T47D (cell line): ENCODE results near the gene ZDHHC7.
"Not testable (repeated sequence)": the region's sequence is repeated elsewhere in the genome, so short reads cannot be mapped to it uniquely, and the experiment has no call there.

Source experiments
- DNase-seq, 2 experiments: peaks; one replicate each; pipeline versions ENCODE4 v3.0.0 to v3.0.0-alpha.2; 2011 to 2012; ENCODE audit warnings: low read depth in 1 of 2, low spot score in 1 of 2
- JUND ChIP-seq: IDR thresholded peaks from 2 replicates; pipeline ENCODE4 v1.6.1; 2012; ENCODE audit warnings: low read depth
- in situ Hi-C: cut with HindIII; loops from 2 replicates; pipeline ENCODE4 v1.10.0; 2016; ENCODE audit warnings: low sequenced_read_pairs, low pct_unique_long_range_greater_than_20kb

Gene ZDHHC7

DNA sequence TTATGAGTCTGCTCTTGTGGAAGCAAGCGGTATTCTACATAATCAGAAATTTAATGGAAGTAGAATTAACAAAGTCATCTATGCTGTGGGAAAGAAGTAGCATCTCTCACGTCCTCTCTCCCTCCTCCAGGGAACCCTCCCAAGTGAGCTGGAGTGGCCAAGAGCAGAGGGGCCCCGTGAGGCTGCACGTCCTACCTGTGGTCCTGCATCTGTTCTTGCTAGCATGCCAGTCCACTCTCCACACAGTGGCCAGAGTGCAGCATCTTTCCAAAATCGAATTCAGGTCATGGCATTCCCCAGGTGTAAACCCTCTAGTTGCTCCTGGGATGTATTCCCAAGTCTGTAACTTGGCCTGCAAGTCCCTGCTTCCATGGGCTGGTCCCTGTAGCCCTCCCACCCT, 26.4 kb upstream of the ZDHHC7 start:
- TF ChIP-seq JUND = no peak
- no peak for DNase-seq
- in situ Hi-C loops = no loop called here

DNA sequence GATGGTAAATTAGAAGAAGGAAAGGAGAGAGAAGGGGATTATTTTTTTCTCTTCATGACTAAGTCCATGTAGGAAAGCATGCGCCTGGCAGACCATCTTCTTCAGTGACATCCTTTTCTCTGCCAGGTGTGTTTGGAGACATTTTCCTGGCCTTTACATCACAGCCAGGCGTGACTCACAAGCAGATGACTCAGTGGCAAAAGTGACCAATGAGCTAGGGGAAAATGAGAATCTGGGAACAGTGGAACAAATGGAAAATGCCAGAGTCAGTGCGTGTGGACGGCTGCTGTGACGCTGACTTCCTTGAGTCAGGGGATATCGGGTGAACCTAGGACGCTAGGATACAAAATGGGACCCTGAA, 25.7 kb upstream of the ZDHHC7 start:
- TF ChIP-seq JUND = no peak
- in situ Hi-C loops = no loop called here
- DNase-seq = no peak

DNA sequence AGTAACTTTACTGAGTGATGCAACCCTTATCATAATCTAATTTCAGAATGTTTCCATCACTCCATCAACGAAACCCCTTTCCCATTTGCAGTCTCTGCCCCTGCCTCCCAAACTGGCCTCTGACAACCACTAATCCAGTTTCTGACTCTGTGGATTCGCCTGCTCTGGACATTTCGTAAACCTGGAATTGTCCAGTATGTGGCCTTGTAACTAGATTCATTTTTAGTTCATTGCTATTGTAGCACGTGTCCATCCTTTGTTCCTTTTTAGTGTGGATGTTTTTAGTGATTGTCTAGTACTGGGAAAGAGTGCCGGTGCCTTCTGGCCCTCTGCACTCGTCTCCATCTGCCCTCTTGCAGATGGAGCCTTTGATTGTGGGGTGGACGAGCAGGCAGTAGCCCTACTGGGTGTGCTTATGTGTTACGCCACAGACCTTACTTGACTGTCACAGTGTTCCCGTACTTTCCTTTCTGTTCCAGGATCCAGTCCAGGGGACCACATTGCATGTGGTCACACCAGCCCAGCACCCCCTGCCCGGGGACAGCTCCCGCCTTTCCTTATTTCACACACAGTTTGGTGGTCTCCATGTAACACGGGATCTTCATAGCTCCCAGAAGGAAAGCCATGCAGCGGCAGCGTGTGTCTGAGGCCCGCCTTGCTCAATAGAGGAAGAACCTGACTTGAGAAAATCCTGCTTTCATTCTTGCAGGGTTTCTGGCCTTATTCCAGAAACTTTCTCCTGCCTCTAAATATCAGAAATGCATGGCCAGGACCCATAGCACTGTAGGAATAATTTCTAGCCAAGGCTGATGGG, 25.1 kb upstream of the ZDHHC7 start:
- no peak for TF ChIP-seq JUND
- no peak for DNase-seq
- in situ Hi-C loops = no loop called here

DNA sequence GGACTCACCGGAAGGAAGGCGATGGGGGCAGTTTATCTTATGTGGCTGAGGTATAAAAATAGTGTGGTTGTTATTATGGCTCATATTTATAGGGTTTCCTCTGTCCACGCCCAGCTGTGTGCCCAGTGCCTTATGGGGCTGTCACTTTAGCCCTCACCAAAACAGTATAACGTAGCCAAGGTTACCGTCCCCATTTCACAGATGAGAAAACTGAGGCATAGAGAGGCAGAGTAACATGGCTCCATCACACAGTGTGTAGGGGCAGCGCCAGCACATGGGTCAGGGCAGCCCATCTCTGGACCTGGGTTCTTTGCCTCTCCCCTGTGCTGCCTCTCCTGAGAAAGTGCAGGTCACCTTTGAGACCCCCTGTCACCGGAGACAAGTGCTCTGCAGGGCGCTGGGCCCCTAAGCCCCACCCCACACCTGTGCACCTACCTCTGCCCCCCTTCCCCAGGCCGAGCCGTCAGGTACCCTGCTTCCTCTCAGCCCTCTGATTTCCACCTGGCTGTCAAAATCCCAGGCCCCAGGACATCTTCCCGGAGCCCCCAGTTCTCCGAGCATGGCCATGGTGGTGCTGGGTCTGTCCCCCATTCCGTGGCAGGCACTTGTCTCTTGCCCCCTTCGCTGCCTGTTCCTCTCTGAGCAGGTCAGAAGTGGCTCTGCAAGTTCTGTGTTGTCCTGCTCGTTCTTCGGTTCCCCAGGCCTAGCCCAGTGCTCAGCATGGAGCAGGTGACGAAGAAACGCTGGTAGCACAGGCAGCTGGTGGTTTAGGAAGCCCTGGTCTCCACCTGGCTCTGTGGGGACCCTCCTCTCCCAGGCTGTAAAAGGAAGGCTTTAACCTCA, 23.5 kb upstream of the ZDHHC7 start:
- TF ChIP-seq JUND = no peak
- DNase-seq = no peak
- in situ Hi-C loops = no loop called here

DNA sequence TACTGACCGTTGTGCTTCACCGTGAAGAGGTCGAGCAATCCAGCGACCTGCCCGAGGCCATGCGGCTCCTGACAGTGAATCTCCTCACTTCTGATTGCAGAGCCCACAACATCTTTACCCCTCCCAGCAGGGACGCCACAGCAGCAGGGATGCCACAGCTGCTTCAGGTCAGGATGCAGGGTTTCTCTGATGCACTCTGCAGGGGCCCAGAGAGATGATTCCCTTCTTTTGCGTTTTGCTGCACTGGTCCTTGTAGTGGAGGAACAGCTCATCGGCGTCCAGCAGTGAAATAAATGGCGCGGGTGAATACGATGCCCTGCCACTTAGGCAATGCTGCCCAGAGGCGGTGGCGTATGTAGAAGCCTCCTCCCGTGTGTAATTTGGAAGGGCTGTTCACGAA, 21.8 kb upstream of the ZDHHC7 start:
- no peak for TF ChIP-seq JUND
- no peak for DNase-seq
- in situ Hi-C loops = no loop called here

DNA sequence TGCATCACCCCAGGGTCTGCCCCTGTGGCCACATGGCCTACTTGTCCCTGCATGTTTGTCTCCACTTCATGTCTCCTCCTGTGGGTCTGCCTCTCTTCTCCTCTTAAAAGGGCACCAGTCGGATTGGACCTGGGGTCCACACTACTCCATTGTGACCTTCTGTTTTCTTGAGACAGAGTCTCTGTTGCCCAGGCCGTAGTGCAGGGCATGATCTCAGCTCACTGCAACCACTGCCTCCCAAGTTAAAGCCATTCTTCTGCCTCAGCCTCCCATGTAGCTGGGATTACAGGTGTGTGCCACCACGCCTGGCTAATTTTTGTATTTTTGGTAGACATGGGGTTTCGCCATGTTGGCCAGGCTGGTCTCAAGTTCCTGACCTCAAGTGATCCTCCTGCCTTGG, 20.9 kb upstream of the ZDHHC7 start:
- in situ Hi-C loops, DNase-seq: not testable (repeated sequence)

DNA sequence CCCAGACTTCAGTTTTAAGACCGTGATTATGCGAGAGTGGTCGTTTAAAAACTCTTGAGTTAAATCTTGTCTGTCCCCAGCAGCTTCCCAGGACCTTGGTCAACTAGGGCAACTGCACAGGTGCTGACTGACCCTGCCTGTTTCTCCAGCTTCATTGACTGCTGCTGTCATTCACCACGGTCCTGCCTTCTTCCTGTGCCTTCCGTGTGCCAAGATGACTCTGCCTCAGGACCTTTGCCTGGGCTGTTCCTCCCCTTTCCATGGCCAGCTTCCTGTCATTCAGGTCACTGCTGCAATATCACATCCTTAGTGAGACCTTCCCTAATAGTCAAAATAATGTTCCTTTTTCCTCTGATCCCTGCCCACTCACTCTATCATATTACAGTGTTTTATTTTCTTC, 20.1 kb upstream of the ZDHHC7 start:
- no peak for TF ChIP-seq JUND
- peak in 1 of 2 experiments; percentile 81 for DNase-seq
- in situ Hi-C loops = no loop called here

DNA sequence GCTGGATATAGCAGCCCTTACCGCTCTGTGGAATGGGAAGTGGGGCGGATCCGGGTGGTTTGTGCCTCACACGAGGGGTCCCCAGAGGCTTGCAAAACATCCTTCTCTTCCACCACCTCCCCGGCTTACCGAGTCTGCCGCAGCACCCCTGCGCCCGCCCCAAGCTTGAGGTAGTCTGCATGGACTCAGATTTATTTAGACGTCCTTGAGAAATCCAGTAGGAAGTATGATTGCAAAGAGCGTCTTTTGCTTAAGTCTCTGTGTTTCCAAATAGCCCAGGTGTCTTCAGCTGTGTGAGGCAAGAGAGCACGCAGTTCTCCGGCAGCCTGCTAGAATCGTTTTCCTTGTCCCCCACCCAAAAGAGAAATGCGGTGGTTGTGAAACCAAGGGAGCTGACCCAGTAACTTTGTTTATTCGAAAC, 18.7 kb upstream of the ZDHHC7 start:
- in situ Hi-C loops = no loop called here
- DNase-seq = no peak

DNA sequence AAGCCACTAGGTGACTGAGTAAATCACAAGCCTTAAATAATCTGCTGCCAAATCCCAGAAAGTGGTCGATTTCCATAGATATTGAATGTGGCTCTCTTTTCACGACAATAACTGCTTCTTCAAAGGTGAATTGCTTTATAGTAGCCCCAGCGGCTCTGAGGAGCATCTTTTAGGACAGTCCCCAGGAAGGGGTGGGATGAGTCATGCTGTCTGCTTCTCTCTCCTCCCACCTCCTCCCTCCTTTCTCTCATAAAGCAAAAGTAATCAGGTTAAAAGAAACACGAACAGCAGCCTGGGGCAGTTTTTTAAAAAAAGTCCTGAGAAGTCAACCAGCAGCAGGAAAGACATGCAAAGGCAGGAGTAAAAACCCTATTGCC, 18.1 kb upstream of the ZDHHC7 start:
- in situ Hi-C loops = no loop called here
- DNase-seq = peak in 1 of 2 experiments; percentile 63
- TF ChIP-seq JUND = no peak

More for the DNA sequence above, 18.7 kb upstream of the ZDHHC7 start:
- TF ChIP-seq JUND = no peak

DNA sequence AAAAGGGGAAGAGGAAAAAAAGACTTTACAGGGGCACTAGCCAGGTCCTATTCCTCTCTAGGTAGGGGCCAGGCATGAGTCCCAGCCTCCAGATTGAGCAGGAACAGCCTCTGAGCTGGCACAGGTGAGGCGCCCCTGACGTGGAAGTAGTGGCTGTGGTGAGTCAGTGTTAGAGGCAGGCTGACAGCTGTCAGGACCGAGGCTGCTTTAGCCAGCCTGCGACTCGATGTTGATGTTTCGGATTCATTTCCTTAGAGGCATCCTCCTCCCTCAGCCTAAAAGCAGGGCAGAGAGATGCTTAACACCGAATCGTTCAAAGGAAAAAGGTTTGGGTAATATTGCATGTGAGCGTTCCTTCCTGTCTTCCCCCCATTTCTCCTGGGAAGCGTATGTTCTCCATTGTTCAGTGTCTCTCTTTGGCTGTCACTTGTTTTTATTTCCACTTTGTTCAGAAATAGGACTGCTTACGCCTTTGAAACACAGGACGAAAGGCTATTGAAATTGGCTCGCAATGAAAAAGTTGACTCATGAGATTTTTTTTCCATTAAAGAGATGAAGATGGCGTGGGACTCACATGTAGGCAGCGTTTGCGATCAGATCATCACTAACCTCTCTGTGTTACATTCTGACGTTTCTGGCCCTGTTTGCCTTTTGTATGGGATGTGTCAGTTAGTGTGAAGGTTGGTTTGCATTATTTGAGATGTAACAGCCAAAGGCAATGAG, 17.5 kb upstream of the ZDHHC7 start:
- TF ChIP-seq JUND = no peak
- peak; percentile 58 to 66 for DNase-seq
- in situ Hi-C loops = no loop called here

DNA sequence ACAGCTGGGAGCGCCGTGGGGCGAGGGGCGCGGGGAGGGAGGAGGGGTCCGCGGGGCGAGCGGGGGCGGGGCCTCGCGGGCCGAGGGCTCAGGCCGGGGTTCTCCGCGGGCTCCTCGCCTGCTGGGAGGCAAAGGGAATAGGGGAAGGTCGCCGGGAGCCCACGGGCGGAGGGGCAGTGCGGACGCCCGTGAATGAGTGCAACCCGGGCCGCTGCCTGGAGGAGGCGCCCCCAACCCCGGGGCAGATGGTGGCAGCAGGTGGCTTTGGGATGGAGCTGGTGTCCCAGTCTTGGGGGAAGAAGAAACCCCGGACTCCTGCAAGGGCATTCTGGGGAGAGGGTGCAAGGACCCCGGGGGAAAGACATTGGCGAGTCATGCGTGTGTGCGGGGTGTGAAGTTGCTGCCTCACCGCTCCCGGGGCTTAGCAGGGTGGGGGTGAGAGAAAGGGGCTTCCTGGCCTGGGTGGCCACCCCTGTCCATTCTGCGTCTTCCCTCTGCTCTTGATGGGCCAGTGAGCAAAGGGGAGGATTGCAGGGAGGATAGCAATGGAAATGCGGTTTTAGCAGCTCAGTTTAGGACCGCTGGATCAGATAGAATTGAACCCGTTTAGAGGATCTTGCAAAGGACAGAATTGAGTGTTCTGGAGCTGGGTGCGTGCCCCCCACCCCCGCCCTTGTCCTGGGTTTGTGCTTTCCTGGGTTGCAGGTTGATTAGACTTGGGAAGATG, 16.8 kb upstream of the ZDHHC7 start:
- TF ChIP-seq JUND = no peak
- in situ Hi-C loops = no loop called here
- no peak for DNase-seq

DNA sequence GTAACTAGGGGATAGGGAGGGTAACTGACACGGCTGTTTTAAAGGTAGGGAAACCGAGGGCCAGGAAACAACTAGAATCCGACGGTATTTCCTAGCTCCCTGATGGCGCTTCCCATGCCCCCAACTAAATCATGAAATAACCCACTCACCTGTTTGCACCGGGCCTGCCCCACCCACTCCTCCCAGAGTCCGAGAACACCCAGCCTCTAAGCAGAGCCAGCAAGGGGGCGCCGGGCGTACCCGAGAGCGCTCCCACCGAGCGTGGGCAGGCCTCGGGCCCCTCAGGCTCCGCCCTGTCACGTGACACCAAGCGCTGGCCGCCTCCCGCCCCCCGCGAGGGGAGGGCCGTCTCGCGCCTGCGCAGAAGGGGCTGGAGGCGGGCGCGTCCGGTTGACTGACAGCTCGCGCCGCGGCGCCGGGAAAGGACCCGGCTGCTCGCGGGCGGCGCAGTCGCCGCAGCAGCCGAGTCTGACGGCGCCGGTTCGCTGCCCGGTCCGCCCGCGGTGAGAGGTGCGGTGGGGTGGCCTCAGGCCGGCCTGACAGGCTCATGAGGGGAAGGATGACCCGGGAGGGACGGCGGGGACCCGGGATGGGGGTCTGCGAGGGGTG, 16.1 kb upstream of the ZDHHC7 start, which contains the start of gene KIAA0513:
TSS of gene KIAA0513 (plus strand) at position 447 of the 609 bp plus-strand sequence. CDS start 39,277 bp downstream, outside the sequence.
- in situ Hi-C loops = no loop called here
- DNase-seq = peak; percentile 85 to 97
- TF ChIP-seq JUND = no peak
